Endothelial cell of umbilical vein (primary cell): ENCODE measurements around the gene OLFM1. TPM values are rescaled to one million over a fixed set of nuclear protein-coding genes. Genes with fewer than 3 reads are reported as not detected.

Experiments used
- BruUV-seq: library from RNA; stranded (reverse); fragments of 400-500 nt; replicated peaks from 2 replicates; lab custom pipeline; 2021; lab: Mats Ljungman, UMichigan
- CTCF ChIA-PET: fragments of 300-600, 350-600 bp; sonication (Branson Sonifier 250); formaldehyde crosslinking; loops from one replicate; lab custom pipeline; 2021; ENCODE audit warnings: antibody characterized with exemption, inconsistent platforms; lab: Charles Lee
- POLR2A ChIA-PET: fragments of 300-600, 350-600 bp; sonication (Branson Sonifier 250); formaldehyde crosslinking; loops from one replicate; lab custom pipeline; 2021; ENCODE audit warnings: antibody characterized with exemption, inconsistent platforms; lab: Charles Lee
- DNase-seq: peaks from one replicate; pipeline ENCODE4 v3.0.0-alpha.2; 2011; ENCODE audit warnings: low read depth, low spot score
- FAIRE-seq: peaks from 2 replicates; lab custom pipeline; 2011; peaks lifted over from hg19 to GRCh38; lab: Jason Lieb, UNC
- H2AFZ ChIP-seq: 2 replicates; pipeline ENCODE4 v1.6.0; 2012; ENCODE audit warnings: low read depth, low read length, control low read depth, inconsistent platforms
- H3K27ac ChIP-seq: 2 replicates; pipeline ENCODE4 v1.5.1; 2011; ENCODE audit warnings: low read depth, mild to moderate bottlenecking, control low read depth, low read length, moderate library complexity; ENCODE audit not compliant: insufficient read depth
- H3K27me3 ChIP-seq, 2 experiments: 2 replicates each; pipeline versions ENCODE4 v1.6.0 to v1.6.1; 2011; ENCODE audit warnings: low read length in 2 of 2, mixed read lengths in 1 of 2; ENCODE audit not compliant: control insufficient read depth in 2 of 2, insufficient read depth in 2 of 2
- H3K36me3 ChIP-seq, 2 experiments: 2 replicates in 1 of 2; 3 replicates in 1 of 2; pipeline ENCODE4 v1.5.1; 2011; ENCODE audit warnings: low read length in 2 of 2, mild to moderate bottlenecking in 1 of 2, moderate library complexity in 1 of 2; ENCODE audit not compliant: control insufficient read depth in 2 of 2, insufficient read depth in 2 of 2; ENCODE audit errors: extremely low read depth in 1 of 2
- H3K4me1 ChIP-seq: 3 replicates; pipeline ENCODE4 v1.5.1; 2011; ENCODE audit warnings: mild to moderate bottlenecking, low read length; ENCODE audit not compliant: control insufficient read depth, insufficient read depth; ENCODE audit errors: extremely low read depth
- H3K4me2 ChIP-seq: 2 replicates; pipeline ENCODE4 v1.6.1; 2011; ENCODE audit warnings: low read length, control low read depth, mixed read lengths; ENCODE audit not compliant: insufficient read depth
- H3K4me3 ChIP-seq, 3 experiments: fragments of 200-600 bp in 1 of 3; sonication (generic), shearing (Covaris generic) in 1 of 3; replicated peaks in 1 of 3; 2 replicates each; pipeline ENCODE4 v1.5.1; 2011 to 2016; ENCODE audit warnings: control low read depth in 3 of 3, low read length in 3 of 3, mild to moderate bottlenecking in 2 of 3, inconsistent platforms in 1 of 3, low read depth in 1 of 3, moderate library complexity in 1 of 3; ENCODE audit not compliant: insufficient read depth in 1 of 3
- H3K79me2 ChIP-seq: 2 replicates; pipeline ENCODE4 v1.6.0; 2012; ENCODE audit warnings: low read length, inconsistent platforms; ENCODE audit not compliant: control insufficient read depth, insufficient read depth
- H3K9ac ChIP-seq: replicated peaks from 2 replicates; pipeline ENCODE3; 2011; ENCODE audit warnings: low read length, control low read depth; ENCODE audit not compliant: insufficient read depth; ENCODE audit errors: extremely low read depth
- H3K9me1 ChIP-seq: replicated peaks from 3 replicates; pipeline ENCODE4 v1.6.0; 2011; ENCODE audit warnings: mild to moderate bottlenecking, low read length; ENCODE audit not compliant: control insufficient read depth, insufficient read depth; ENCODE audit errors: extremely low read depth
- H3K9me3 ChIP-seq: replicated peaks from 2 replicates; pipeline ENCODE4 v1.5.1; 2012; ENCODE audit warnings: low read length, inconsistent platforms; ENCODE audit not compliant: control insufficient read depth, insufficient read depth
- H4K20me1 ChIP-seq: replicated peaks from 2 replicates; pipeline ENCODE3; 2011; ENCODE audit warnings: mild to moderate bottlenecking, low read length; ENCODE audit not compliant: control insufficient read depth, insufficient read depth; ENCODE audit errors: extremely low read depth
- CTCF ChIP-seq, 2 donors: IDR thresholded peaks; 1 replicate in 1 of 2; 2 replicates in 1 of 2; pipeline ENCODE4 v1.5.1; 2011; ENCODE audit warnings: low read length in 2 of 2, mild to moderate bottlenecking in 2 of 2, moderate library complexity in 2 of 2, control low read depth in 1 of 2, inconsistent platforms in 1 of 2, low read depth in 1 of 2; ENCODE audit not compliant: insufficient read depth in 1 of 2; ENCODE audit errors: extremely low read depth in 1 of 2
- EZH2 ChIP-seq: IDR thresholded peaks from 2 replicates; pipeline ENCODE4 v1.6.1; 2012; ENCODE audit warnings: borderline replicate concordance, low read depth, mild to moderate bottlenecking, moderate library complexity, low read length, inconsistent platforms; ENCODE audit not compliant: severe bottlenecking
- FOS ChIP-seq: IDR thresholded peaks from 2 replicates; pipeline ENCODE4 v1.6.1; 2011; ENCODE audit warnings: mild to moderate bottlenecking, low read length, moderate library complexity, borderline replicate concordance; ENCODE audit not compliant: insufficient read depth
- GATA2 ChIP-seq: IDR thresholded peaks from 2 replicates; pipeline ENCODE4 v1.7.0; 2011; ENCODE audit warnings: low read depth, mild to moderate bottlenecking, moderate library complexity, mixed read lengths, low read length; ENCODE audit not compliant: insufficient read length, insufficient read depth
- JUN ChIP-seq: IDR thresholded peaks from 2 replicates; pipeline ENCODE4 v1.6.1; 2011; ENCODE audit warnings: borderline replicate concordance, low read depth; ENCODE audit not compliant: insufficient read length, insufficient read depth
- MAX ChIP-seq: IDR thresholded peaks from 2 replicates; pipeline ENCODE4 v1.6.1; 2011; ENCODE audit not compliant: insufficient read depth, insufficient read length
- MYC ChIP-seq: IDR thresholded peaks from one replicate; pipeline ENCODE4 v1.6.1; 2011; ENCODE audit warnings: mild to moderate bottlenecking, low read depth, low read length
- POLR2A ChIP-seq: IDR thresholded peaks from 2 replicates; pipeline ENCODE4 v1.6.1; 2012; ENCODE audit warnings: low read depth, mild to moderate bottlenecking, control low read depth, low read length
- POLR2AphosphoS5 ChIP-seq: IDR thresholded peaks from 2 replicates; pipeline ENCODE4 v1.6.1; 2012; ENCODE audit warnings: low read depth, mild to moderate bottlenecking, control low read depth, low read length, moderate library complexity; ENCODE audit not compliant: insufficient read depth
- dilution Hi-C: fragments of 300-500 bp; cut with MboI; formaldehyde crosslinking; loops from one replicate; pipeline ENCODE4 v1.15.0; 2019; ENCODE audit warnings: low sequenced_read_pairs; ENCODE audit not compliant: extremely low pct_ligation_motif_present
- intact Hi-C: fragments of 100-400 bp; cut with micrococcal nuclease; formaldehyde crosslinking; loops from one replicate; pipeline ENCODE4 v1.10.0; 2022
- polyA plus RNA-seq, 4 experiments: library from polyadenylated mRNA; depleted of rRNA in 3 of 4; stranded (reverse) in 3 of 4; unstranded in 1 of 4; fragments of >200 nt; gene quantifications; 2 replicates each; pipeline versions ENCODE4 v1.2.1 to v1.2.3, GENCODE V29; 2011 to 2012; ENCODE audit warnings: missing spikeins in 1 of 4
- total RNA-seq: library from RNA; stranded (reverse); gene quantifications from 2 replicates; pipeline ENCODE4 v1.2.3, GENCODE V29; 2021

The OLFM1 gene
- total and polyA plus RNA-seq, 2 donors (not counting 3 experiments of a cell fraction or from before 2014, with no cell fraction given) = 0.07 to 0.95 TPM

- Histone ChIP-seq H3K9me1 (no peaks in the 10 kb centered on the region), H3K36me3 (no peaks in the 10 kb centered on the region), H3K4me3 (no peak overlapping the region), H3K79me2 (no peaks in the 10 kb centered on the region), H3K9me3 (no peaks in the 10 kb centered on the region), H3K27me3 (no peaks in the 10 kb centered on the region), H3K4me2 (no peak overlapping the region), H4K20me1 (no peaks in the 10 kb centered on the region), H3K27ac (no peak overlapping the region), H2AFZ (no peak overlapping the region), H3K4me1 (no peaks in the 10 kb centered on the region), H3K9ac (no peak overlapping the region)
- intact Hi-C loops = no loop called here
- POLR2A ChIA-PET = no interaction called here
- dilution Hi-C loops = no loop called here
- TF ChIP-seq POLR2AphosphoS5 = no peak
- TF ChIP-seq EZH2 = no peak
- no peak for TF ChIP-seq MAX
- no peak for TF ChIP-seq GATA2
- TF ChIP-seq JUN = no peak
- TF ChIP-seq FOS = no peak
- TF ChIP-seq MYC = no peak
- no peak for TF ChIP-seq CTCF (IDR thresholded peaks at IDR 0.05; ENCODE audit: extremely low read depth in 1 of 2, insufficient read depth in 1 of 2, low read depth in 1 of 2, low read length in 2 of 2)
- no peak for TF ChIP-seq POLR2A
- FAIRE-seq (no peak), DNase-seq (no peak)
- BruUV-seq = no TSS peak
- CTCF ChIA-PET = no interaction called here
Measured at GRCh38 chr9:135147474-135147805, 60.0 kb downstream of the OLFM1 start.
